NCI-H446 treated with DMSO at 0.1 percent for 48 hours (cell line): ENCODE measurements around the gene GPRC5C.

Source experiments
- DNase-seq: peaks from one replicate; lab custom pipeline; 2025; lab: John Stamatoyannopoulos, UW

The GPRC5C gene, protein sequence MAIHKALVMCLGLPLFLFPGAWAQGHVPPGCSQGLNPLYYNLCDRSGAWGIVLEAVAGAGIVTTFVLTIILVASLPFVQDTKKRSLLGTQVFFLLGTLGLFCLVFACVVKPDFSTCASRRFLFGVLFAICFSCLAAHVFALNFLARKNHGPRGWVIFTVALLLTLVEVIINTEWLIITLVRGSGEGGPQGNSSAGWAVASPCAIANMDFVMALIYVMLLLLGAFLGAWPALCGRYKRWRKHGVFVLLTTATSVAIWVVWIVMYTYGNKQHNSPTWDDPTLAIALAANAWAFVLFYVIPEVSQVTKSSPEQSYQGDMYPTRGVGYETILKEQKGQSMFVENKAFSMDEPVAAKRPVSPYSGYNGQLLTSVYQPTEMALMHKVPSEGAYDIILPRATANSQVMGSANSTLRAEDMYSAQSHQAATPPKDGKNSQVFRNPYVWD

GRCh38 chr17:74431568-74432423 lies at the start of gene GPRC5C:
GPRC5C (plus strand) TSS chr17:74432088; CDS start chr17:74439777, 7,689 bp downstream.
- peak; percentile 13 for DNase-seq

GRCh38 chr17:74383141-74383540 lies 48.7 kb upstream of the GPRC5C start:
- DNase-seq = no peak

DNA sequence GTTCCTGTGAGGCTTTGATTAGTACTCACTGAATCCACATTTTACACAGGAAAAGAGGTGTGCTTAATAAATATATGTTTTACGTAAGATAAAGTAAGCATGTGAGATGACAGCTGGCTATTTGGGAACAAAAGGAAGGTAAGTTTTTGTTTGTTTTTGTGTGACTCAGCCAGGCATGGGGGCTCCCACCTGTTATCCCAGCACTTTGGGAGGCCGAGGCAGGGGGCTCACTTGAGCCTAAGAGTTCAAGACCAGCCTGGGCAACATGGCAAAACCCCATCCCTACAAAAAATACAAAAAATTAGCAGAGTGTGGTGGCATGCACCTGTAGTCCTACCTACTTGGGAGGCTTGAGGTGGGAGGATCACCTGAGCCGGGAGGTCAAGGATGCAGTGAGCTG lies 46.7 kb upstream of the GPRC5C start:
- no peak for DNase-seq

GRCh38 chr17:74386386-74386785 lies 45.5 kb upstream of the GPRC5C start:
- no peak for DNase-seq

DNA sequence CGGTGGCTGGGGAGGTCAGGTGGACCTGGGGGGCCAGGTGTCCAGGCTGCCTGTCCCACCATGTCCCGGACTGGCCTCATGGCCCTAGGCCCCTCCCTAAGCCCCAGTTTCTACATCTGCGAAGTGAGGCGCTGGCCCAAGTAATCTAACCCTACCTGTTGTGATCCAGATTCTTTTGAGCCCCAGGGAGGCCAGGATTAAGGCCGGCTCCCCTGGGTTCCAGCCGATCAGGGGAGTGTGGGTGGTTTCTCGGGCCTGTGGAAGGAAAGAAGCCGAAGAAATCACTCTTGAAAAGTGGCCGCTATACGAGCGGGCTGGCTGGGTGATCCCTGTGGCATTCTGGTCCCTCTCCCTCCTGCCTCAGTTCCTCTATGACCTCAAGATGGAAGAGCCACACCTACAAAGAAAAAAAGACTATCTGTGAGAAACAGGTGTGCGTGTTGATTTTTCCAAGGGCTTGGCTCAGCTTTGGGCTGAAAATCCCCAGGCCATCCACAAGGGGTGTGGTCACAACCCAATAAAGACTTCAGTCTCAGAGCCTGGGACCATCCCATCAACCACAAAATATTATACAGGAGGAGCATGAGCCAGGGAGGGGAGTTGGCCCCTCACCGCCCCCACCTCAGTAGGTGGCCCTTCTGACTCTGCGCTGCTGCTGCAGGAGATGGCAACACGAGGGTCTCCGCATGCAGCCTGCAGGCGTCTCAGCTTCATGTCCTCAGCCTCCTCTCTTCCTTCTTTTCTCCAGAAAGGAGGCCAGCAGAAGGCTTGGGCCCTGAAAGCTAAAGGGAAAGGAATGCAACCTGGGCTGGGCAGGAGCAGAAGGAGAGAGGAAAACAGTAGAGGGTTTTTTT lies 44.3 kb upstream of the GPRC5C start:
- DNase-seq = no peak

GRCh38 chr17:74389084-74389753 lies 42.7 kb upstream of the GPRC5C start:
- DNase-seq = no peak

DNA sequence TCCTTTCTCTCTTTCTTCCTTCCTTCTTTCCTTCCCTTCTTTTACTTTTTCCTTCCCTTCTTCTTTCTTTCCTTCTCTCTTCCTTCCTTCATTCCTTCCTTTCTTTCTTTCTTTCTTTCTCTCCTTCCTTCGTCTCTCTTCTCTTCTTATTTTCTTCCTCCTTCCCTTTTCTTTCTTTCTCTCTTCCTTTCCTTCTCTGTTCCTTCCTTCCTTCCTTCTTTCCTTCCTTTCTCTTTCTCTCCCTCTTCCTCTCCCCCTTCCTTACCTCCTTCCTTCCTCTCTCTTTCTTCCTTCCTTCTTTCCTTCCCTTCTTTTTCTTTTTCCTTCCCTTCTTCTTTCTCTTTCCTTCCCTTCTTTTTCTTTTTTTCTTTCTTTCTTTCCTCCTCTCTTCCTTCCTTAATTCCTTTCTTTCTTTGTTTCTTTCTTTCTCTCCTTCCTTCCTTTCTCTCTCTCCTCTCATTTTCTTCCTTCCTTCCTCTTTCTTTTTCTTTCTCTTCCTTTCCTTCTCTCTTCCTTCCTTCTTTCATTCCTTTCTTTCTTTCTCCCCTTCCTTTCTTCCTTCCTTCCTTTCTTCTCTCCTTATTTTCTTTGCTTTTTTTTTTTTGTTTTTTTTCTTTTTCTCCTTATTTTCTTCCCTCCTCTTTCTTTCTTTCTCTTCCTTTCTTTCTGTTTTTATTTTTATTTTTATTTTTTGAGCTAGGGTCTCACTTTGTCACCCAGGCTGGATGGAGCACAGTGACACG lies 41.8 kb upstream of the GPRC5C start:
- no peak for DNase-seq

DNA sequence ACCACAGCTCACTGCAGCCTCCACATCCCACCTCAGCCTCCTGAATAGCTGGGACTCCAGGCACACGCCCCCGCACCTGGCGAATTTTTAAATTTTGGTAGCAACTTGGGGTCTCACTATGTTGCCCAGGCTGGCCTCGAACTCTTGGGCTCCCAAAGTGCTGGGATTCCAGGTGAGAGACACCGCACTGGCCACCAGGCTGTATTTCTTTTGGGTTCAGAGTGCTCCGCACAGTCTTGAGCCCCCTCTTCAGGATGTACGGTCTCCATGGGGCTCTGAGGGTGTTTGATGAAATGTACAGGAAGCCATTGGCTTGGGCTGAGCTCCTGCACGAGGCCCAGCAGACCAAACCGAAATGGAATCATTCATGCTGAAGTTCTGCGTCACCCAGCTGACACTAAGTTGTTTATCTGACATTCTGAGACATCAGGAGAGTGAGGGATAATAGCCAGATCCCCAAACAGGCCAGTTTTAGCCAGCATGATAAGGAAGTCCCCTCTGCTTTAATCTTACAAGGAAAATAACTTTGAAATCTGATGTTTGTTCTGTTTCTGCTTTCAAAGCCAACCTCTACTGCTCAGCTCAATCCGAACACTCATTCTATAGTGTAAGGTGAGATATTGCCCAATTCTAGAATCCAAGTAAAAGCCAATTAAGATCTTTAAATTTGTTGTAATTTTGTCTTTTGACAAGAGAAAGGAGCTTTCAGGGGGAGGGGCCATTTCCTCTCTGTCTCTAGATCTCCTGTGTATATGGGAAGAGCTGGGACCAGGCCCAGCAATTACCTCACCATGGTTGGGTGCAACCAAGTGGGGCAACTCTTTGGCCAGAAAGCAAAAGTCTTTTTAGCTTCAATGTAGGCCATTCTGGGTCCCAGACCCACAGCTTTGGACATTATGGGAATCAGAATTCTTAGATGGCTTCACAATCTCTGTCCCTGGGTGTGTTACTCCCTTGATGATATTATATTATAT lies 40.9 kb upstream of the GPRC5C start:
- DNase-seq = no peak

DNA sequence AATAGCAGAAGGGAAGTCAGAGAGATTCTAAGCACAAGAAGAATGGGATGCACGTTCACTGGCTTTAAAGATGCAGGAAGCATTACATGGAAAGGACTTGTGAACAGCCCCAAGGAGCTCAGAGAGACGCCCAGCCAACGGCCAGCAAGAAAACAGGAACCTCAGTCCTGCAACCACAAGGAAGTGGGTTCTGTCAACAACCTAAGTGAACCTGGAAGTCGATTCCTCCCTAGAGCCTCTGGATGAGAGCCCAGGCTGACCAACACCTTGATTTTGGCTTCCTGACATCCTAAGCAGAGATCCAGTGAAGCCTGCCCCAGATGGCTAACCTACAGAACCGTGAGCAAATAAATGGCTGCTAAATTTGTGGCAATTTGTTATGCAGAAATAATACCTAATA lies 40.1 kb upstream of the GPRC5C start:
- DNase-seq = no peak

- no peak for DNase-seq
Measured at GRCh38 chr17:74392848-74393247, 39.0 kb upstream of the GPRC5C start.

GRCh38 chr17:74393346-74393942 lies 38.4 kb upstream of the GPRC5C start:
- DNase-seq = peak; percentile 21

DNA sequence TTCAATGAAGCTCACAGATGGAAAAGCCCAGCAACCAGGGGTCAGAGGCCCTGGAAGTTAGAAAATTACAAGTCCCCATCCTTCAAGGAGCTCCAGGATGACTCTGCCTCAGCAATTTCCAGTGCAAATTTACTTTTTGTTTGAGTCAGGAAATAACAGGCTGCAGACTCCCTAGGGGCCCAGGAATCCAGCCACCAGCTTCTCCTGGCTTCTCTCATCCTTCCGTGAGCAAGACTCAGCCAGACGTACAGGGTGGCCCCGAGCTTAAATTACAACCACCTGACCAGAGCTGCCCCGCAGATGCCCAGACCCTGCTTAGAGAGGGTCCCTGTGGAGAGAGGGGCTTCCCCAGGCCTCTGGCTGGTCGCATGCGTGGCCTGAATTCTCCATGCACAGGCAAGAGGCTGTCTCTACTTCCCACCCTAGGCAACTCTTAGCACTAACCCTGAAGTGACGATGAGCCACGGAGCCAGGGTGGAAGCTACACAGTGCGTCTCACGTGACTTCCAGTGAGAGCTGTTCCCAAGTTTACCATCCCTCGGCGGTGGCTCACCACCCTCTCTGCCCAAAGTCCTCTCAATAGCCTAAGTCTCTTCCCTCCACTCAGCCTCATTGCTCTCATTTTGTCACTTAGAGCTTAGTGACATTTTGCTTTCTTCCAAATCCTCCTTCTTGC lies 37.5 kb upstream of the GPRC5C start:
- DNase-seq = no peak

GRCh38 chr17:74394977-74395376 lies 36.9 kb upstream of the GPRC5C start:
- no peak for DNase-seq

DNA sequence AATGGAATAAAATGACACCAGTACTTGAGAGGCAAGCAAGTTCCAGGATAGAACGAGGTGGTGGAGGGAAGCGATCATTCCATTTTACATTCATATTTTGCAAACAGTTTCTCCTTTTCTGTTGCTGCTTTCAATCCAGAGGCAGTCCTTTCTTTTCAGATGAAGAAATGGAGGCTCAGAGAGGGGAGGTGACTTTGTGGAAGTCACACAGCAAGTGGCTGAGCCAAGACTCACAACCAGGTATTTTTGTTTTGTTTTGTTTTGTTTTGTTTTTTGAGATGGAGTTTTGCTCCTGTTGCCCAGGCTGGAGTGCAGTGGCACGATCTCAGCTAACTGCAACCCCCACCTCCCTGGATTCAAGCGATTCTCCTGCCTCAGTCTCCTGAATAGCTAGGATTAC lies 35.3 kb upstream of the GPRC5C start:
- no peak for DNase-seq

- no peak for DNase-seq
Measured at GRCh38 chr17:74402048-74402447, 29.8 kb upstream of the GPRC5C start.

DNA sequence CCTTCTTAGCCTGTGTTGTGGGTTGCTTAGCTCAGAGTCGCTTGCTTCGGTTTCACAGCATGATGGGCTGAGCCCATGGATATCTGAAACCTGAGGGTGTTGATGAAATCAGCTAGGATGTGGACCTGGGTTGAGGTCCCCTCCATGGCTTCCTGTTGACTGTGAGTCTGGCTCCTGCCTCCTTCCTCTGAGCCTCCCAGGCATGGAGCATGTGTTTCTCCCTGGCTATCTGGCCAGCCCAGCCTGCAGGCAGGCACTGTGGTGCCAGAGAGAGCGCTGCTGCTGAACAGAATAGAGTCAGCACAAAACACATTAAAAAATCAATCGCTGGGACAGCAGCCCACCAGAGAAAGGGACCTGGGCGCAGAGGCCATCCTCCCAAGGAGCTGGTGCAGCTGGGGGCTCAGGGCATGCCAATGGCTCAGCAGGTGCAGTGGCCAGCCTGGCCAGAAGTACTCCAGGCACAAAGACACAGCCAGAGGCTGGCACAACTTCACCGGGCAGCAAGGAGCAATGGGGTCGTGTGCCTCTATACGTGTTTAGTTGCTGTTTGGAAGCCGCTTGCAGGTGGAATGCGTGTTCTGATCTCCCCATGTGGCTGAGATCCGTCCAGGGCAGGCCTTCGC lies 28.3 kb upstream of the GPRC5C start:
- DNase-seq = no peak

DNA sequence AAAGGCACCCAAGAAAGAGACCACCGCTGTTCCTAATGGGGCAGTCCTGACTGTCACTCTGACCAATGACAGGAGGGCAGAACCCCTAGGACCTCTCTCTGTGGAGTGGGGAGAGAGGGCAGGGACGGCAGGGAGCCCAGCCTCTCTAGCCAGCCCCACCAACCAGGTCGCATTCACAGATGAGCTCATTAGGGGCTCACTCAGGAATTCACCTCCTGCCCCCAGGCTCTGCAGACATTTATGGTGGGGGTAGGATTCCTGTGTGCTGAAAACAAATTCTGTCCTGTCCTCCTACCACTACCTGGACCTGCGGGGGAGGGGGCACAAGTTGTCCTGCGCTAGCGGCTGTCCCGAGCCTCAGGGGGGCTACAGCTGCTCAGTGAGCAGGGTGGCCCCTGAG lies 27.7 kb upstream of the GPRC5C start:
- DNase-seq = no peak

GRCh38 chr17:74404789-74405188 lies 27.1 kb upstream of the GPRC5C start:
- peak; percentile 28 for DNase-seq
